22Rv1 (cell line): Measurements from ENCODE around the gene WDR64.

ENCODE experiments used
- CTCF ChIP-seq: fragments of 450-650 bp; IDR thresholded peaks from 2 replicates; pipeline ENCODE4 v1.5.1; 2017; ENCODE audit warnings: mild to moderate bottlenecking
- ZFX ChIP-seq: fragments of 450-650 bp; IDR thresholded peaks from 2 replicates; pipeline ENCODE4 v1.6.1; 2017; ENCODE audit warnings: antibody characterized with exemption, borderline replicate concordance

GRCh38 chr1:241730031-241730430, 78.0 kb downstream of the WDR64 start:
- TF ChIP-seq CTCF (no peak), ZFX (no peak)
